ENCODE measurements around the gene SYK.

Gene SYK

DNA sequence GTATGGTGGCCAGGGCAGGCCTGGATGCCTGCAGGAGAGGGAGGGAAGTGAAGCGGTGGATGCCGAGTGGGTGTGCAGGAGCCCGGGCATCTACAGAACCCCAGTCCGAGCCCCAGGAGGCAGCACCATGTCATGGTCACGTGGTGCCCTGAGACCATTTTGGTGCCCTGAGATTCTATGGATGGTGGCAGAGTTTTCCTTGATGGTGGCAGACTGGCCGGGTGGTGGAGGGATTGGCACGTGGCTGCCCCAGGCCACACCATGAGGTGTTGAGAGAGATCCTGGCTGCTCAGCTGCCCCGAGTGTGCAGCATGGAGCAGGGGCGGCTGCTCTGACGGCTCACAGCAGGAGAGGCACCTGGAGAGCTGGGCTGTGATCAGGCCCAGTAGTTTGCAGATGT is 52.3 kb downstream of the SYK start:
- ATAC-seq (replicated peaks) (no peak), DNase-seq (no peak)
- Mint-ChIP-seq H3K4me1 (ENCODE audit: low read depth in 2 of 2) (no peaks in the 10 kb centered on the region), H3K36me3 (ENCODE audit: insufficient read depth) (peaks cover 3% of the 10 kb centered on the region), H3K27me3 (peaks cover 9 to 34% of the 10 kb centered on the region in 2 donors), H3K4me3 (no peak overlapping the region), H3K27ac (no peak overlapping the region), H3K9me3 (no peaks in the 10 kb centered on the region)

DNA sequence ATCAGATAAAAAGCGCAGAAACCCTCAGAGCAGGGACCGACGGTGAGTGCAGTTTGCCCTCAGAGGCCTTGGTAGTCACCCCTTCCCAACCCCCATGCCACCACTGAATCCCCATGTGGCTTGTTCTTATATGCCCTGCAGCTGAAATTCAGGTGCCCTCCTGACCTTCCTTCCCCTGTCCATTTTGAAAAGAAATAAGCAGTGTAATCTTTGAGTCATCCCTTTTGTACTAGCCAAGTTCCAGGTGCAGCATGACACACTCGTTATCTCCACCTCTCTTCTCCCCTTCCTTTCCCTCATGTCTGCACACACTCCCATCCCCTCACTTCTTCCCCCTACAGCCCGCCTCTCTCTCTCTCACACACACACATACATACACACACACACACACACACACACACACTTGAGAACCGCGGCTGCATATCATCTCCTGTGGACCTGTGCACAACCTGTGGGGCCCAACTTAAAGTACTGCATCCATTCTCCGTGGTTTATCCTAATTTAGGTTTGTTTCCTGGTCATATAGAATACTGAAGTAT is 53.1 kb downstream of the SYK start:
- ATAC-seq (replicated peaks) (no peak), DNase-seq (no peak)
- Mint-ChIP-seq H3K9me3 (no peaks in the 10 kb centered on the region), H3K27ac (no peak overlapping the region), H3K27me3 (peaks cover 13 to 32% of the 10 kb centered on the region in 2 donors), H3K36me3 (ENCODE audit: insufficient read depth) (peaks cover 3% of the 10 kb centered on the region), H3K4me3 (no peak overlapping the region), H3K4me1 (ENCODE audit: low read depth in 2 of 2) (no peaks in the 10 kb centered on the region)

DNA sequence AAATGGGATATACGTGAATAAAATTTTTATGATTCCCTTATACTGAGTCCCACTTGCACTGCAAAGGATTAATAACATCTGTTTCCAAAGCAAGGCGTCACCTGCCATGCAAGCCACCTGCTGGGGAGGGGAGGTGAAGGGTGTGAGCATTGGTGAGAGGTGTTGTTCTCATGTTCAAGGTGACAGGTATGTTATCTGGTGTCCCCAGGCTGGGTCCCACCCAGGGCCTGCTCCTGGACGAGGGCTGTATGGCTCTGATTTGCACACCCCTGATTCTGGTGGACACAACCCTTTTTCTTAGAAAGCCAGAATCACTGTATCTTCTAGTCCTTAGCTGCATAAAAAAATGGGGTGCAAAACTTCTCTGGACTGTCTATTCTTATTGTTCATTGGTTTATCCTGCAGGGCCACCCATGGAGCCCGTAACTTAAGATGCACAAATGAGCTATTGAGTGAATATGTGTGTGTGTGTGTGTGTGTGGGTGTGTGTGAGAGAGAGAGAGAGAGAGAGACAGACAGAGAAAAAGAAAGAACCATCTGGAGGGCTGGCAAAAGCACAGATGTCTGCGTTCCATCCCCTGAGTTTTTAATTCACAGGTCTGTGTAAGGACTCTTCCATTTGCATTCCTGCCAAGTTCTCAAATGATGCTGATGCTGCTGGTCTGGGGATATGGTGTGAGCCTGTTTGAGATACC is 53.7 kb downstream of the SYK start:
- H3K4me3 Mint-ChIP-seq, result no peak overlapping the region
- no peaks in the 10 kb centered on the region for H3K9me3 Mint-ChIP-seq
- no peak for DNase-seq
- ATAC-seq (replicated peaks), result no peak
- H3K27me3 Mint-ChIP-seq, result peaks cover 13 to 32% of the 10 kb centered on the region in 2 donors
- H3K4me1 Mint-ChIP-seq (ENCODE audit: low read depth in 2 of 2), result peaks cover 0 to 1% of the 10 kb centered on the region in 2 donors
- no peak overlapping the region for H3K27ac Mint-ChIP-seq
- H3K36me3 Mint-ChIP-seq (ENCODE audit: insufficient read depth), result peaks cover 3% of the 10 kb centered on the region

GRCh38 chr9:90857091-90857490 is 55.5 kb downstream of the SYK start:
- ATAC-seq (replicated peaks) (no peak), DNase-seq (no peak)
- Mint-ChIP-seq H3K9me3 (no peaks in the 10 kb centered on the region), H3K4me3 (no peak overlapping the region), H3K27me3 (peaks cover 13 to 26% of the 10 kb centered on the region in 2 donors), H3K36me3 (ENCODE audit: insufficient read depth) (no peaks in the 10 kb centered on the region), H3K27ac (no peak overlapping the region), H3K4me1 (ENCODE audit: low read depth in 2 of 2) (peaks cover 0 to 1% of the 10 kb centered on the region in 2 donors)

DNA sequence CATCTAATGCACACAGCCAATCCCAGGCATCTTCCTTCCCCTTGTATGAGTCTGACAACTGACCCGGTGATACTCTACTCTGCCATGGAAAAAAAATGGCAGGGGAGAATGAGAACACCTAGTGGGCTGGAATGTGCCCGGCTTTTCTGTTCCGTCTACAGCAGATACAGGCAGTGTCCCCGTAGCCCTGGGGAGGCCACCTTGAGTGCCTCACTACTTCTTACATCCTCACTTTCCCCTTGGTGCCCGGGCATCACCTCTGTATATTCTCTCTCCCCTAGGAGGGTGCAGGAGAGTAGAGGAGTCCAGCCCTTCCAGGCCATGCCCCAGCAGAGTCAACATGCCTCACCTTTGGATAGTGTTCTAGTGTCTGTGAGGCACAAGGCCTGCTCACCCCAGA is 56.2 kb downstream of the SYK start:
- H3K9me3 Mint-ChIP-seq, result no peaks in the 10 kb centered on the region
- ATAC-seq (replicated peaks), result no peak
- peaks cover 0 to 1% of the 10 kb centered on the region in 2 donors for H3K4me1 Mint-ChIP-seq (ENCODE audit: low read depth in 2 of 2)
- no peak overlapping the region for H3K4me3 Mint-ChIP-seq
- H3K36me3 Mint-ChIP-seq (ENCODE audit: insufficient read depth), result no peaks in the 10 kb centered on the region
- H3K27me3 Mint-ChIP-seq, result peaks cover 13 to 23% of the 10 kb centered on the region in 2 donors
- no peak overlapping the region for H3K27ac Mint-ChIP-seq
- DNase-seq, result no peak

- peaks cover 13 to 18% of the 10 kb centered on the region in 2 donors for H3K27me3 Mint-ChIP-seq
- H3K27ac Mint-ChIP-seq, result no peak overlapping the region
- DNase-seq, result no peak
- H3K4me3 Mint-ChIP-seq, result no peak overlapping the region
- no peaks in the 10 kb centered on the region for H3K9me3 Mint-ChIP-seq
- ATAC-seq (replicated peaks), result no peak
- no peaks in the 10 kb centered on the region for H3K36me3 Mint-ChIP-seq (ENCODE audit: insufficient read depth)
- peaks cover 0 to 1% of the 10 kb centered on the region in 2 donors for H3K4me1 Mint-ChIP-seq (ENCODE audit: low read depth in 2 of 2)
Measured at GRCh38 chr9:90858457-90858901, 56.9 kb downstream of the SYK start.

DNA sequence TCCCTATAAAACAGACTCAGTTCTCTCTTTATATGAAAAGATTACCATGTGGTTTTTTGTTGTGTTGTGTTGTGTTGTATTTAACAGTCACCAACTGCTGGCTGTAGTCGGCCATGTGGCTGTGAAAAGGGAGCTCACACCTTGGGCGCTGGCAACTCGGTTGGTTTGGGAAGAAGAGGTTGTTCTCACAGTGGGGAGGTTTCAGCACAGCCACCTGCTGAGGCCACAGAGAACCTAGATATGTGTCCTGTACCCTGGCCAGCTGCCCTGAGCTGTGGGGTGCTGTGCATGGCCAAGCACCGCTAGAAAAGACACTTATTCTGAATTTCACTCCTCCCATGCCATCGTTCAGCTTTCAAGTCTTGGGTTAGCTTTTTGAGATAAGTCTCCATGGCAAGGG is 58.8 kb downstream of the SYK start:
- Mint-ChIP-seq H3K4me3 (no peak overlapping the region), H3K9me3 (no peaks in the 10 kb centered on the region), H3K27me3 (peaks cover 6 to 11% of the 10 kb centered on the region in 2 donors), H3K27ac (no peak overlapping the region), H3K36me3 (ENCODE audit: insufficient read depth) (no peaks in the 10 kb centered on the region), H3K4me1 (ENCODE audit: low read depth in 2 of 2) (peaks cover 4 to 7% of the 10 kb centered on the region in 2 donors)
- DNase-seq (no peak), ATAC-seq (replicated peaks) (no peak)

DNA sequence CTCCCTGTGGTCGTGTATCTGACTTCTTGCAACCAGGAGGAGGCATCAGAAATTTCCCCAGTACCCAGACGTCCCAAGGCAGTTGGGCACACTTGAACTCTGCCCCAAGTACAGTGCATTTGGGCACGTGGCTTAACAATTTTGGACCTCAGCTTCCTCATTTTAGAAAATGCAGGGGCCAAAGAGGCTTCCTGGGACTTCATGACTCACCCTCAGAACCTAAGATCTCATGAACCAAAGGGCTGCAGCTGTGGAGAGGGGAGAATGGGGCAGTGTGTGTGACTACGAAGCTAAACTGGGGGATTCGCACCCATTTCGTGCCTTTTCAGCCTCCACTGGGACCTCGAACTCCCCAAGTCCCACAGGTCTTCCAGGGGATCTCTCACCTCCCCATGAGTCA is 59.2 kb downstream of the SYK start:
- DNase-seq (no peak), ATAC-seq (replicated peaks) (no peak)
- Mint-ChIP-seq H3K27ac (no peak overlapping the region), H3K9me3 (no peaks in the 10 kb centered on the region), H3K4me3 (no peak overlapping the region), H3K27me3 (peaks cover 6 to 7% of the 10 kb centered on the region in 2 donors), H3K4me1 (ENCODE audit: low read depth in 2 of 2) (peaks cover 4 to 7% of the 10 kb centered on the region in 2 donors), H3K36me3 (ENCODE audit: insufficient read depth) (peaks cover 3% of the 10 kb centered on the region)

GRCh38 chr9:90861380-90861779 is 59.8 kb downstream of the SYK start:
- H3K4me1 Mint-ChIP-seq (ENCODE audit: low read depth in 2 of 2), result peaks cover 4 to 7% of the 10 kb centered on the region in 2 donors
- no peak overlapping the region for H3K4me3 Mint-ChIP-seq
- no peak for DNase-seq
- no peak for ATAC-seq (replicated peaks)
- H3K9me3 Mint-ChIP-seq, result no peaks in the 10 kb centered on the region
- peaks cover 3% of the 10 kb centered on the region for H3K36me3 Mint-ChIP-seq (ENCODE audit: insufficient read depth)
- no peak overlapping the region for H3K27ac Mint-ChIP-seq
- H3K27me3 Mint-ChIP-seq, result peaks cover 6 to 7% of the 10 kb centered on the region in 2 donors

DNA sequence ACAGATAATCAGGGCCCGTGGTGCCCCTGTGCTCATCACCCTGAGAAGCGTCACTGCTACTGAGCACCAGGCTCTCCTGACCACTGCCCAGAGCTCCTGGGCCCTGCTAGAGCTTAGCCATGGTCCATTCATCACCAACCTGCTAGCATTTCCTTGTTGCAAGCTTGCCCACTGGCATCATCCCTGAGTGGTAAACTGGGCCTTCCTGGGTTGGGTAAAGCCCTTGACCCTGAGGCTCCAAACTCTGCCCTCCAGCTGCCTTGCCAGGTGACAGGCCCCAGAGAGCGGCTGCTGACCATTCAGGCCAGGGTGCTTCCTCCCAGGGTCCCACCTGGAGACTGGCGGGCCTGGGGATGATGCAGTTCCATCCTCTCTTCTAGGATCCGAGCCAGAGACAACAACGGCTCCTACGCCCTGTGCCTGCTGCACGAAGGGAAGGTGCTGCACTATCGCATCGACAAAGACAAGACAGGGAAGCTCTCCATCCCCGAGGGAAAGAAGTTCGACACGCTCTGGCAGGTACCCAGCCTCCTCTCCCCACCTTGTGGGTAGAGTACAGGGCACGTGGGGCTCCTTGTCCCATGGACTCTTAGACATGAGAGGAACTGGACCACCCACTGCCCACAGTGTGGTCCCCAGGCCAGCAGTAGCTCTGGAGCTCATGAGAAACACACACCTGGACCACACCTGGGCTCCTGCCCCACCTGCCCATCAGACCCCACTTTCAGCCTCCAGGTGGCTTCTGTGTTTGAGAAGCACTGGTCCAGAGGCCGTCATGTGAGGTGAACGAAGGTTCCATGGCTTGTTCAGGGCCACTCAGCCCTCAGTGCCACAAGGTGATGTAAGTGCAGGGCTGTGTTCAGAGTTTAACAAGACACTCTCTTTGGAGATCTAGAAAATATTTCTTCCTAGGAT is 60.5 kb downstream of the SYK start:
- Mint-ChIP-seq H3K4me1 (ENCODE audit: low read depth in 2 of 2) (peaks cover 4 to 7% of the 10 kb centered on the region in 2 donors), H3K9me3 (no peaks in the 10 kb centered on the region), H3K27ac (no peak overlapping the region), H3K4me3 (no peak overlapping the region), H3K27me3 (peaks cover 12 to 13% of the 10 kb centered on the region in 2 donors), H3K36me3 (ENCODE audit: insufficient read depth) (peaks cover 3% of the 10 kb centered on the region)
- ATAC-seq (replicated peaks), result no peak
- DNase-seq, result no peak

DNA sequence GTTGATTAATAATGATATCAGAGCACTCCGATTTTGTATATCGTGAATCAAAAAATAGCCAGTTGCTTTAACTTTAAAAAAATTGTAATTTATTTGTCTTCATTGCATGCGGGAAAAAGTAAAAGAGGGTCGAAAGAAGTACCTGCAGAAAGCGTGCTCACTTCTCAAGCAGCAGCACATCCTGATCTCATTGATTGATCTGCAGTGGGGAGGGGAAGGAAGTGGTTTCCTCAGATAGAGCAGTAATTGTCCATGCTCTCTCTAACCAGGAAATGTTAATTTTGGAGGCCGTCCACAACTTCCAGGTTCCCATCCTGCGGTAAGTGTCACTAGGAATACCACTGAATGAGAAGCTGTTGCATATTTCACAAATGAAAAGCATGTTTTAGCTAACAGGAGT is 63.2 kb downstream of the SYK start:
- peaks cover 4 to 7% of the 10 kb centered on the region in 2 donors for H3K4me1 Mint-ChIP-seq (ENCODE audit: low read depth in 2 of 2)
- H3K27ac Mint-ChIP-seq, result no peak overlapping the region
- no peak for DNase-seq
- no peak for ATAC-seq (replicated peaks)
- no peaks in the 10 kb centered on the region for H3K9me3 Mint-ChIP-seq
- H3K27me3 Mint-ChIP-seq, result peaks cover 11 to 12% of the 10 kb centered on the region in 2 donors
- no peak overlapping the region for H3K4me3 Mint-ChIP-seq
- peaks cover 3% of the 10 kb centered on the region for H3K36me3 Mint-ChIP-seq (ENCODE audit: insufficient read depth)

DNA sequence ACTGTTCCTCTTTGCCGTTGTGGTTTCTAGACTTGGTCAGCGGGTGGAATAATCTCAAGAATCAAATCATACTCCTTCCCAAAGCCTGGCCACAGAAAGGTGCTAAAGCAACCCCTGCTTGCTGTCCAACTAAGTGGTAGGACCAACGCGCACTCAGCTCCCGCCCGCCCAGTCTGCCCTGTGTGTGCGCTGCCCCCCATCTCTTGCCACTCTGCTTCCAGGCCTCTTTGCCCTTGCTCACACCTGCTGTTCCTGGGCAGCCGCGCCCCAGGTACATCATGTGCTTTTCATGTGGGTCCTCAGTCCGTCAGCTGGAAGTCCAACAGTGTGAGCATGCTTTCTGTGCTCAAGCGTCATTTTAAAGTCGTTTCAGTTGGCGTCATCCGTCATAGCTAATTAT is 65.5 kb downstream of the SYK start:
- DNase-seq (no peak), ATAC-seq (replicated peaks) (no peak)
- Mint-ChIP-seq H3K27me3 (peaks cover 17 to 23% of the 10 kb centered on the region in 2 donors), H3K9me3 (no peaks in the 10 kb centered on the region), H3K27ac (no peak overlapping the region), H3K4me1 (ENCODE audit: low read depth in 2 of 2) (peaks cover 4 to 6% of the 10 kb centered on the region in 2 donors), H3K4me3 (no peak overlapping the region), H3K36me3 (ENCODE audit: insufficient read depth) (peaks cover 3% of the 10 kb centered on the region)

DNA sequence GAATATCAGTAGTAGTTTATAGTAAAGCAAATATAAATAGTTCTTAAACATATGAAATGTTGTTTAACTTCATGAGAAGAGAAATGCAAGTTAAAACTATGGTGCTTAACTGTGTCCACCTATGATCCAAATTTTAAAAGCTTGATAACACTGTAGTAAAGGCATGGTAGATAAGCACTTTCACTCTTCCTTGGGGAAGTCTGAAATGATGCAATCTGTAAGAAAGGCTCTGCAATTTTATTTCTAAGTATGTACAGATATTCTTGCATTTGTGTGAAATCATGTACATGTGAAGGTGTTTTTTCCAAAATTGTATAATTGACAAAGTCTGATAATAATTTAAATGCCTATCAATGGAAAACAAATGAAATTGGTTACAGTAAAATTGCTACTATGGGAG is 66.9 kb downstream of the SYK start:
- Mint-ChIP-seq H3K9me3 (no peaks in the 10 kb centered on the region), H3K27me3 (peaks cover 32 to 36% of the 10 kb centered on the region in 2 donors), H3K4me3 (no peak overlapping the region), H3K4me1 (ENCODE audit: low read depth in 2 of 2) (peaks cover 4 to 6% of the 10 kb centered on the region in 2 donors), H3K27ac (no peak overlapping the region), H3K36me3 (ENCODE audit: insufficient read depth) (peaks cover 3% of the 10 kb centered on the region)
- DNase-seq (no peak), ATAC-seq (replicated peaks) (no peak)

All from effector memory CD8-positive, alpha-beta T cell (primary cell).